Measurements from ENCODE around the gene C19orf44.

C19orf44 gene

DNA sequence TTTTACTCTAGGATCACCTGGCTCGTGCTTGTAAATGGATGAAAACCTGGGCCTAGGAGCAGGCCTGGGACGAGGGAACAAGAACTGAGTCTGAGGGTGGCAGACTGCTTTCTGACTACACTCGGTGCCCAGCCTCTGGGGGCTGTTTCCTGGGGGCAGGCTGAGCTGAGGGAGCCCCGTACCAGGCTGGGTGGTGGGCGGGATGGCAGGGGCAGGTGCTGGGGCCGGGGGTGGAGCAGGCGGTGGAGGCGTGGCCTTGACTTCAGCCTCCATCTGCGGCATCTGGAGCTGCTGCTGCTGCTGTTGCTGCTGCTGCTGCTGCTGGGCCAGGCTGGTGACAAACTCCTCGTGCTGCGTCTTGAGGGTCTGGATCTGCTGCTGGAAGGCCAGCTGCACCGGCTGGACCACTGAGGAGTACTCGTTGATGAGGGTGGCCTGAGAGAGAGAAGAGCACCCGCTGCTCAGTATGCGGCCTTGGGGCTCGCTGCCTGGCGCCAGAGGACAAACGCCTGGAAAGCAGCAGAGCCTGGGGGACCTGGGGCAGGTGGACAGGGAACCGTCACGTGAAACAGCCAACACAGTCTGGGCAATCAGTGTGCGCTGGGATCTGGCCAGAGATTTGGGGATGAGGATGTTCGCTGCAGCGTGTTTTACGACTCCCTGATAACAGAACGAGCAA lies 33.4 kb downstream of the C19orf44 start:
- no peak for DNase-seq (ENCODE audit: extremely low read depth, low read depth)
- TF ChIP-seq, protein P1, sequence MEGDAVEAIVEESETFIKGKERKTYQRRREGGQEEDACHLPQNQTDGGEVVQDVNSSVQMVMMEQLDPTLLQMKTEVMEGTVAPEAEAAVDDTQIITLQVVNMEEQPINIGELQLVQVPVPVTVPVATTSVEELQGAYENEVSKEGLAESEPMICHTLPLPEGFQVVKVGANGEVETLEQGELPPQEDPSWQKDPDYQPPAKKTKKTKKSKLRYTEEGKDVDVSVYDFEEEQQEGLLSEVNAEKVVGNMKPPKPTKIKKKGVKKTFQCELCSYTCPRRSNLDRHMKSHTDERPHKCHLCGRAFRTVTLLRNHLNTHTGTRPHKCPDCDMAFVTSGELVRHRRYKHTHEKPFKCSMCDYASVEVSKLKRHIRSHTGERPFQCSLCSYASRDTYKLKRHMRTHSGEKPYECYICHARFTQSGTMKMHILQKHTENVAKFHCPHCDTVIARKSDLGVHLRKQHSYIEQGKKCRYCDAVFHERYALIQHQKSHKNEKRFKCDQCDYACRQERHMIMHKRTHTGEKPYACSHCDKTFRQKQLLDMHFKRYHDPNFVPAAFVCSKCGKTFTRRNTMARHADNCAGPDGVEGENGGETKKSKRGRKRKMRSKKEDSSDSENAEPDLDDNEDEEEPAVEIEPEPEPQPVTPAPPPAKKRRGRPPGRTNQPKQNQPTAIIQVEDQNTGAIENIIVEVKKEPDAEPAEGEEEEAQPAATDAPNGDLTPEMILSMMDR (IDR thresholded peaks at IDR 0.05; ENCODE audit: low read depth, low read length, missing control alignments) = no peak
- no peak overlapping the region for H3K4me3 ChIP-seq (replicated peaks; ENCODE audit: low read depth, low read length)

DNA sequence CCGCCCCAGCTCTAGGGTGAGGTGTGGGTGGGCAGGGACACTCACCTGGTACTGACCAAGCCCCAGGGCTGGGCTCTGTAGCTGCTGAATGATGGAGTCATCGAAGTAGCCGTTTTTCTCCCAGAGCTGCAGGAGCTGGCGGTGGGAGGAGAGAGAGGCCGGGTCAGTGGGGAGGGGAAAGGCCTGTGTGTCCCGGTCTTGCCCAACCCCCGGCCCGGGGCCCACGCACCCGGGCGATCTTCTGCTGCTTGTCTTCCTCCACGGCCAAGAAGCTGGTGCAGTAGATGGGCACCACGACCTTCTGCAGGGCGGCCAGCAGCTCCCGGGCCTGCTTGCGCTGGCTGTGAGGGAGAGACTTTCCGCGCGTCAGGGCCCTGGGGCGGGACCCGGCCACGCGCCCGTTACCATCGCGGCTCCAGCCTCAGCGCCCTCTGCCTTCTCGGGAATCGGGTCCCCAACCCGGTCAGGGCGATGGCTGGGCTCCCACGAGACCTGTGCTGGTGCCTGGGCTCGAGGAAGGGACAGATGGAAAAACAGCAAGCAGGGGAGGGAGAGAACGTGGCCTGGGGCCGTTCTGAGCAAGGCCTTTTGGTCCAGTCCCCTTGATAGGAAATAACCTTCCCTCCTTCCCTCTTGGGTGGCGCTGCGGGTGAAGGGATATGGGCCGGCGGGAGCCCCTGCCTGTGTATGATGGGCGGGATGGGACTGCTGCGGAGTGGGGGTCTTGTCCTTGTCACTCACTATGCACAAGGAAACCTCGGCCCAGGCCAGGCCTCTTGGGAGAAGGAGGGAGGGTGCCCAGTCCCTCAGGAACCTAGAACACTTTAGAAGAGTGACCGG lies 34.6 kb downstream of the C19orf44 start:
- TF ChIP-seq, protein P1 (IDR thresholded peaks at IDR 0.05; ENCODE audit: low read depth, low read length, missing control alignments) = no peak
- no peak overlapping the region for H3K4me3 ChIP-seq (replicated peaks; ENCODE audit: low read depth, low read length)
- no peak for DNase-seq (ENCODE audit: extremely low read depth, low read depth)

GRCh38 chr19:16531380-16531669 lies 35.1 kb downstream of the C19orf44 start:
- DNase-seq (ENCODE audit: extremely low read depth, low read depth) = no peak
- no peak overlapping the region for H3K4me3 ChIP-seq (replicated peaks; ENCODE audit: low read depth, low read length)
- TF ChIP-seq, protein P1 (IDR thresholded peaks at IDR 0.05; ENCODE audit: low read depth, low read length, missing control alignments) = no peak

GRCh38 chr19:16532440-16533234 lies 36.4 kb downstream of the C19orf44 start:
- TF ChIP-seq, protein P1 (IDR thresholded peaks at IDR 0.05; ENCODE audit: low read depth, low read length, missing control alignments) = no peak
- no peak overlapping the region for H3K4me3 ChIP-seq (replicated peaks; ENCODE audit: low read depth, low read length)
- DNase-seq (ENCODE audit: extremely low read depth, low read depth) = no peak

GRCh38 chr19:16535381-16535780 lies 39.2 kb downstream of the C19orf44 start:
- no peak for DNase-seq (ENCODE audit: extremely low read depth, low read depth)
- TF ChIP-seq, protein P1 (IDR thresholded peaks at IDR 0.05; ENCODE audit: low read depth, low read length, missing control alignments) = no peak
- no peak overlapping the region for H3K4me3 ChIP-seq (replicated peaks; ENCODE audit: low read depth, low read length)

DNA sequence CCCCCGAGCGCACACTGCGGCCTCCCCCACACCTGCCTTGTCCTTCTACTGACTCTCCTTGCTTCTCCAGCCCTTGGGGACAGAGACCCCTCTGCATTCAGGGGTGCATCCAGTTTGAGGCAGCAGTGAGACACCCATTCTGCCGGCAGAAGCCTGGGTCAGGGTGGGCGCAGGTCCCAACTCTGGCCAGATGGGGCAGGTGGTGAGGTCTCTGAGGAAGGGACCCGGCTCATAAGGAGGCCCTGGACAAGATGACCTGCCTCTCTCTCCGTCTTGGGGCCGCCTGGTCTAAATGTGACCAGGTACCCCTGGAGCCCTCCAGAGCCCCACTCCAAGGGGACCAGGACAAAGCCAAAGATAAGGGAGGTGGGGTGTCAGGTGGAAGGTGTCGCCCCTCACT lies 39.9 kb downstream of the C19orf44 start:
- DNase-seq (ENCODE audit: extremely low read depth, low read depth) = no peak
- TF ChIP-seq, protein P1 (IDR thresholded peaks at IDR 0.05; ENCODE audit: low read depth, low read length, missing control alignments) = no peak
- H3K4me3 ChIP-seq (replicated peaks; ENCODE audit: low read depth, low read length) = no peak overlapping the region
